Effector memory CD4-positive, alpha-beta T cell (primary cell): ENCODE data around the gene SMYD3.
"Not testable (repeated sequence)": the region's sequence is repeated elsewhere in the genome, so short reads cannot be mapped to it uniquely, and the experiment has no call there.

Experiments used
- DNase-seq, 3 donors: peaks; one replicate each; pipeline ENCODE4 v3.0.0-alpha.2; 2020
- H3K27ac ChIP-seq: 2 replicates; pipeline ENCODE4 v1.7.0; 2013; ENCODE audit warnings: mild to moderate bottlenecking, low read length, moderate library complexity; ENCODE audit not compliant: insufficient read depth, poor library complexity, severe bottlenecking
- H3K27me3 ChIP-seq: replicated peaks from 2 replicates; pipeline ENCODE4 v1.7.0; 2013; ENCODE audit warnings: mild to moderate bottlenecking, low read length; ENCODE audit not compliant: insufficient read depth, control insufficient read depth, poor library complexity, severe bottlenecking
- H3K36me3 ChIP-seq: 2 replicates; pipeline ENCODE4 v1.7.0; 2013; ENCODE audit warnings: mild to moderate bottlenecking, low read length, moderate library complexity; ENCODE audit not compliant: control insufficient read depth, insufficient read depth
- H3K4me1 ChIP-seq: 2 replicates; pipeline ENCODE4 v1.7.0; 2013; ENCODE audit warnings: low read length, mild to moderate bottlenecking; ENCODE audit not compliant: control insufficient read depth, insufficient read depth, poor library complexity, severe bottlenecking
- H3K4me3 ChIP-seq: 2 replicates; pipeline ENCODE4 v1.7.0; 2013; ENCODE audit warnings: low read length, low read depth, mild to moderate bottlenecking; ENCODE audit not compliant: insufficient read depth, poor library complexity, severe bottlenecking
- H3K9me3 ChIP-seq: 2 replicates; pipeline ENCODE4 v1.7.0; 2013; ENCODE audit warnings: mild to moderate bottlenecking, low read length, moderate library complexity; ENCODE audit not compliant: control insufficient read depth

Gene SMYD3

DNA sequence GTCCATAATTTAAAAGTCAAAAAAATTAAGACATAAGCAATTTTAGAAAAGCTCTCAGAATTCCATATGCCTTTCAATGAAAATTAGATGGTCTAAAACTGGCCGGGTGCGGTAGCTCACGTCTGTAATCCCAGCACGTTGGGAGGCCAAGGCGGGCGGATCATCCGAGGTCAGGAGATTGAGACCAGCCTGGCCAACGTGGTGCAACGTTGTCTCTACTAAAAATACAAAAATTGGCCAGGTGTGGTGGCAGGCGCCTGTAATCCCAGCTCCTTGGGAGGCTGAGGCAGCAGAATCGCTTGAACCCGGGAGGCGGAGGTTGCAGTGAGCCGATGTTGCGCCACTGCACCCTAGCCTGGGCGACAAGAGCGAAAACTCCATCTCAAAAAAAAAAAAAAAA, 183.0 kb downstream of the SMYD3 start:
- not testable (repeated sequence) for H3K27me3 ChIP-seq, H3K9me3 ChIP-seq, H3K4me3 ChIP-seq, H3K4me1 ChIP-seq, DNase-seq, H3K27ac ChIP-seq, H3K36me3 ChIP-seq

DNA sequence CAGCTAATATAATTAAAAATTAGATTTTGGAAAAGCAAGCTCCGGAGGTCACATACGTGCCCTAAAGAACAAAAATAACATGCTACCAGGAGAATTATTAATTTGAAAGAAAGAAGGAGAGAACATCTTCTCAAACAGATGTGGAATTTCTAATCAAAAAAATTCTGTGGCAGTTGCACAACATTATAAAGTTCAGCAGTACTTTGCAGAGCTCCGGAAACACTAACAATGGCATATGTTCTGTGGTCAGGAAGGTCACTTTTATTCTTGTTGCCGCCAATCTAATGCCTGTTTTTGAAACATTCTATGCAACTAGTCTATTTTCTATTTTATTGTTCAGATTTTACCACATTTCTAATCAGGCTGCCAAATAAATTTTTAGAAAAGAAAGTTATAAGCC, 186.8 kb downstream of the SMYD3 start:
- no peak overlapping the region for H3K4me3 ChIP-seq
- no peaks in the 10 kb centered on the region for H3K36me3 ChIP-seq
- DNase-seq = no peak
- H3K4me1 ChIP-seq = no peaks in the 10 kb centered on the region
- H3K27ac ChIP-seq = no peak overlapping the region
- no peaks in the 10 kb centered on the region for H3K9me3 ChIP-seq
- H3K27me3 ChIP-seq = no peaks in the 10 kb centered on the region

DNA sequence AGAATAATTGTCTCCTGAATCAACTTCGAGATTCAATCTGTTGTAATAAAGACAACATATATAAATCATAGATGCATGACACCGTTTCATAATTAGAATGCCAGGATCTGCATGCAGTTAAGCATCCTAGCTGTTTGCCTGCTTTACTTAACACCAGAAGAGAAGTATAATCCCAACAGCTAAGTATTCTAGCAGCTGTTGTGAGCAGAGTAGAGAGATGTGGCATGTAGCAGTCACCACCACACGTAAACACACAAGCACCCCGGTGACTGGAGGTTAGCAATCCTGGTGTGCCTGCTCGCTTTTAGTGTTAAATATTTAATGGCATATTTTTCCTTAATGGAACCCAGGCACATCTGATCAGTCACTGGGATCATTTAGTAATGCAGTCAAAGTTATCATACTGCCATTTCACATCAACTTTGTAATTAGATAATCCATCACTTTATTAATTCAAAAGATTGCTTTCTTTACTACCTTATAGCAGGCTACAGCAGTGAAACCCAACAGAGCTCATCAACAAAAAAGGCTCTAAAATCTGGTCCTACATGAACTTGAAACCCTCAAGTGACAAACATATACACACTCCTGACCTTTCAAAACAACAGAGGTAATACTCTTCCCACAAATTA, 187.9 kb downstream of the SMYD3 start:
- Histone ChIP-seq H3K4me1 (no peaks in the 10 kb centered on the region), H3K4me3 (no peak overlapping the region), H3K27ac (no peak overlapping the region), H3K9me3 (no peaks in the 10 kb centered on the region), H3K27me3 (no peaks in the 10 kb centered on the region), H3K36me3 (no peaks in the 10 kb centered on the region)
- DNase-seq = no peak

DNA sequence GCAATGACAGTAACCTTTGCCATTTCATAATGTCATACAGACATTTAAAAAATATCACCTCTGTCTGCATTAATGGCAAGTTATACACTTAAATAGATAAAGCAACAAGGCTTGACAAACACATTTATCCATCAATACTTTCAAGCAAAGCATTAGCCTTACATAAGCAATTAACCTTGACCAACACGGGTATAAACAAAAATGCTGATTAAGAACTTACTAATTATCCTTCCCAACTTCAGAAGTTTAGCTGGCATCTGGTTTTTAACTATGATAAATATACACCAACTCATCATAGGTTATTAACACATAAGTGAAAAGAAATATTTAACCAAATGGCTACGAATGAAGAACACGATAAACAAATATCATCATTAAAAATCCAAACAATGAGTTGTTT, 188.5 kb downstream of the SMYD3 start:
- DNase-seq = no peak
- H3K4me1 ChIP-seq = no peaks in the 10 kb centered on the region
- H3K9me3 ChIP-seq = no peaks in the 10 kb centered on the region
- H3K27ac ChIP-seq = no peak overlapping the region
- H3K27me3 ChIP-seq = no peaks in the 10 kb centered on the region
- H3K36me3 ChIP-seq = no peaks in the 10 kb centered on the region
- H3K4me3 ChIP-seq = no peak overlapping the region

DNA sequence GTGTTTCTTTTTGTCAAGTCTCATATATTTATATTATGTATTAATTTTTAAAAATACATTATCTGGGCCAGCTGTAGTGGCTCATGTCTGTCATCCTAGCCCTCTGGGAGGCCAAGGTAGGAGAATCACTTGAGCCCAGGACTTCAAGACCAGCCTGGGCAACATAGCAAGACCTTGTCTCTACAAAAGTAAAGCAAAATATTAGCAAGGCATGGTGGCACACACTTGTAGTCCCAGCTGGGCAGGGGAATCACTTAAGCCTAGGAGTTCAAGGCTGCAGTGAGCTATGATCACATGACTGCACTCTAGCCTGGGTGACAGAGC, 189.1 kb downstream of the SMYD3 start:
- no peak for DNase-seq
- Histone ChIP-seq H3K9me3 (no peaks in the 10 kb centered on the region), H3K36me3 (no peaks in the 10 kb centered on the region), H3K27me3 (no peaks in the 10 kb centered on the region), H3K4me3 (no peak overlapping the region), H3K4me1 (no peaks in the 10 kb centered on the region), H3K27ac (no peak overlapping the region)

DNA sequence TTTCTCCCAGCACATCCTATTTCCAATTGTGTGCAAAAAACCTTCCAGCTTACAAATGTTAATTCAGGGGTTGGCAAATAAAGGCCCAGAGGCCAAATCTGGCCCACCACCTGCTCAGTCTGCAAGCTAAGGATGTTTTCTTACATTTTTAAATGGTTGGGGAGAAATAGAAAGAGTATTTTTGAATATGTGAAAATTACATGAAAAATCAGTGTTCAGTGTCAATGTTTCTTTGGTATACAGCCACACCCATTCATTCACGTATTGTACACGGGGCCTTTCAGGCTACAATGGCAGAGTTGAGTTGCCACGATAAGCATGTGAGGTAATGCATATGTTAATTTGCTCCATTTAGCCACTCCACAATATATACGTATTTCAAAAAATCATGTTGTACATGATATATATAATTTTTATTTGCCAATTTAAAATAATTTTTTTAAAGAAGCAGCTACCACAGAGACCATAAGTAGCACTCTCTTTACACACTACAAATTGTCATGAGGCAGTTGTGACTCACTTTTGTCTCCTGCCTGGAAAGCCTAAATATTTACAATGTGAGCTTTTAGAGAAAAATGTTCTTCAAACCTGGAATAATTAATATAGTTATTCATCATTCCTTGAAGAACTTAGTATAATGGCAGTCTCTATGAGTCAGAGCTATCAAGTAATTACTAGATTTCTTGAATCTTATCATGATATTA, 189.6 kb downstream of the SMYD3 start:
- no peak overlapping the region for H3K27ac ChIP-seq
- no peak for DNase-seq
- no peak overlapping the region for H3K4me3 ChIP-seq

DNA sequence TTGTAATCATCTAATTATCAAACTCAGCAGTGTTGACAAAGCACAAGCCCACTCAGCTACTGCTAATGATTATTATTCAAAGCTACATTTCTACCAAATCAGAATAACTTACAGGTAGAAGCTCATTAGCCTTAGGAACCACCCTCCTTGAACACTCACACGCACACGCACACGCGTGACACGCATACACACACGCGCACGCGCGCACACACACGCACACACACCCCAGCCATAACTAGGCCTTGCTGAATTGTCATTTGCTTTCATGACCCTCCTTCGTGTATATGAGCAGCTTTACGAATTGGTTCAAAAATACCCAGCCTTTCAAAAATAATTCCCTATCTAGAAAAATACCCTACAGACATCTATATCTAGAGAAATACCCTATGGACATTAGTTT, 195.6 kb downstream of the SMYD3 start:
- no peaks in the 10 kb centered on the region for H3K36me3 ChIP-seq
- H3K4me1 ChIP-seq = no peaks in the 10 kb centered on the region
- H3K27me3 ChIP-seq = no peaks in the 10 kb centered on the region
- H3K4me3 ChIP-seq = no peak overlapping the region
- no peak for DNase-seq
- no peaks in the 10 kb centered on the region for H3K9me3 ChIP-seq
- no peak overlapping the region for H3K27ac ChIP-seq

More for the DNA sequence above, 189.6 kb downstream of the SMYD3 start:
- H3K4me1 ChIP-seq = no peaks in the 10 kb centered on the region
- no peaks in the 10 kb centered on the region for H3K27me3 ChIP-seq
- H3K36me3 ChIP-seq = no peaks in the 10 kb centered on the region
- no peaks in the 10 kb centered on the region for H3K9me3 ChIP-seq

DNA sequence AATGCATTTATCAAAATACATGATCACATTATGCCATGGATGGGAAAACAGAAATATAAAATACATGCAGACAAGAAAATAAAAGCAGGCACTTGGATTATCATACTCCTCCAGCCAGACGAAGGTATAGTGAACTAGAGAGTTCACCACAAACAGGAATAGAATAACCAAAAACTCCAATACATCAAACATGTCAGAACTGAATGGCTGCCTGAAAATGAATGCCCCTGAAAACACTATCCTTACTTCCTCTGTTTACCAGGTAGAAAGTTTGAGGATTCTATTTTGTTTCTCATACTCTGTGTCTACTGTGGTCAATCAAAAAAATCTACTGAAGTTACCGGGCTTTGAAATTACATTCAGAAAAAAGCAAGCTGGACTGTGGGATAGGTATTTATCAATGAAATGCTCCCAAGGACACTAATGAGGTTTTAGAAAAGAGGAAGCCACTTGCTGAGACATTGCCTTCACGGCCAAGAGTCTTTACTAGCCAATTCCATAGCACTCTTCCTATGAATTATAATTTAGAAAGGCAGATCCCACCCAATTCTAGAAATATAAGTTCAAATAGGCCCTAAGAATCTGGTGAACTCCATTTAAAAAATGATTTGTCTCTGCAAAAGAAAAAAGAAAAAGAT, 197.7 kb downstream of the SMYD3 start:
- no peaks in the 10 kb centered on the region for H3K9me3 ChIP-seq
- DNase-seq = no peak
- H3K27me3 ChIP-seq = no peaks in the 10 kb centered on the region
- H3K4me3 ChIP-seq = no peak overlapping the region
- H3K36me3 ChIP-seq = no peaks in the 10 kb centered on the region
- no peaks in the 10 kb centered on the region for H3K4me1 ChIP-seq
- no peak overlapping the region for H3K27ac ChIP-seq

DNA sequence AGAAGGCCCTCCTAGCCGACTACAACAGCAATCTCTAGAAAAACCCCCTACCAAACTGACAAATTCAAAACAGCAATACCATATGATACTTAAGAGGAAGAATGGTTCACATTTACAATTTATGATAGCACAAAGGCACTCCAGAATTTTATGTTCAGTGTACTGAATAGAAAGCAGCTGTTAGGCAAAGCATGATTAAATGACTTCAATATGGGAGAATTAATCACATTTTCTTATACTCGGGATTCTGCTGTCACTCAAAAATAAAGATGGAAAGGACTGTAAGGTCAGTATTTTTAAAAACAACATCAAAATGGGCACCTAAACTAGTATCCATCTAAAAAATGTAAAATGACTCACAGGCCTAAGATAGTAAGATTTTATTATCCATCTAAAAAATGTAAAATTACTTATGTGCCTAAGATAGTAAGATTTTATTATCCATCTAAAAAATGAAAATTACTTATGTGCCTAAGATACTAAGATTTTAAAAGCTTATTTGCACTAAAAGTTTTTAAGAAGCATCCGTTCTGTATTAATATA, 198.5 kb downstream of the SMYD3 start:
- Histone ChIP-seq H3K9me3 (no peaks in the 10 kb centered on the region), H3K27me3 (no peaks in the 10 kb centered on the region), H3K36me3 (no peaks in the 10 kb centered on the region), H3K27ac (no peak overlapping the region), H3K4me3 (no peak overlapping the region), H3K4me1 (no peaks in the 10 kb centered on the region)
- DNase-seq = no peak

DNA sequence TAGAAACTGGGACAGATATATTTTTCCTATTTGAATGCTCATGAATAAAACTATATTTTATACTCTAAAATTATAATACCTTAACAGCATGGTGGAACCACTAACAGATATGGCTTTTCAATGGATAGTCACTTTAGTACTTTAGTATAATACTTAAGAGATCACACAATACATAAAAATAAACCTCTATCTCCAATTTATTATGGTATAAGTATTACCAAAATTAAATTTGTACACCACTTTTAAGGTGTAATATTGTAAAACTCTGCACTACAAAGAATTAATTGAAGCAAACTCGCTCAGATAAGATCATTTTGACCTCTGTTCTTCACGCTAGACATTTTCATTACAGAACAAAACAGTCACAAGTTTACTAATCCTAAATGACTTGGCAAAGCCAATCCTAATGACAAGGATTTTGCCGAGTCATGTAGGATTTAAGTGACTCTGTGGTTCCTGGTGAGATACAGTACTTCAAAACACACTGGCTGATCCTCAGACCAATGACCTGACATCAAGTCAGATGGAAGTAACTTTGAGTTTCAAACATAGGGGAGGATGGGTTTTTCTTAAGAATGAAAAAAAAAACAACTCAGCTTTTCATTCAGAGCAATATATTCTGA, 200.6 kb downstream of the SMYD3 start:
- Histone ChIP-seq H3K27me3 (no peaks in the 10 kb centered on the region), H3K36me3 (no peaks in the 10 kb centered on the region), H3K27ac (no peak overlapping the region), H3K9me3 (no peaks in the 10 kb centered on the region), H3K4me1 (no peaks in the 10 kb centered on the region), H3K4me3 (no peak overlapping the region)
- no peak for DNase-seq
